ENCODE data around the gene TMEM92.

GRCh38 chr17:50276588-50277356 lies 2.5 kb downstream of the TMEM92 start:
- TF ChIP-seq, protein P1, sequence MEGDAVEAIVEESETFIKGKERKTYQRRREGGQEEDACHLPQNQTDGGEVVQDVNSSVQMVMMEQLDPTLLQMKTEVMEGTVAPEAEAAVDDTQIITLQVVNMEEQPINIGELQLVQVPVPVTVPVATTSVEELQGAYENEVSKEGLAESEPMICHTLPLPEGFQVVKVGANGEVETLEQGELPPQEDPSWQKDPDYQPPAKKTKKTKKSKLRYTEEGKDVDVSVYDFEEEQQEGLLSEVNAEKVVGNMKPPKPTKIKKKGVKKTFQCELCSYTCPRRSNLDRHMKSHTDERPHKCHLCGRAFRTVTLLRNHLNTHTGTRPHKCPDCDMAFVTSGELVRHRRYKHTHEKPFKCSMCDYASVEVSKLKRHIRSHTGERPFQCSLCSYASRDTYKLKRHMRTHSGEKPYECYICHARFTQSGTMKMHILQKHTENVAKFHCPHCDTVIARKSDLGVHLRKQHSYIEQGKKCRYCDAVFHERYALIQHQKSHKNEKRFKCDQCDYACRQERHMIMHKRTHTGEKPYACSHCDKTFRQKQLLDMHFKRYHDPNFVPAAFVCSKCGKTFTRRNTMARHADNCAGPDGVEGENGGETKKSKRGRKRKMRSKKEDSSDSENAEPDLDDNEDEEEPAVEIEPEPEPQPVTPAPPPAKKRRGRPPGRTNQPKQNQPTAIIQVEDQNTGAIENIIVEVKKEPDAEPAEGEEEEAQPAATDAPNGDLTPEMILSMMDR (conservative IDR thresholded peaks at IDR 0.05; ENCODE audit: low read length) = no peak
- TF ChIP-seq EZH2phosphoT487 (IDR thresholded peaks at IDR 0.05; ENCODE audit: borderline replicate concordance) = no peak

Measured in Loucy (cell line).